Measurements from ENCODE around the gene ATG7.
"Not testable (repeated sequence)": the region's sequence is repeated elsewhere in the genome, so short reads cannot be mapped to it uniquely, and the experiment has no call there.

ATG7 gene

DNA sequence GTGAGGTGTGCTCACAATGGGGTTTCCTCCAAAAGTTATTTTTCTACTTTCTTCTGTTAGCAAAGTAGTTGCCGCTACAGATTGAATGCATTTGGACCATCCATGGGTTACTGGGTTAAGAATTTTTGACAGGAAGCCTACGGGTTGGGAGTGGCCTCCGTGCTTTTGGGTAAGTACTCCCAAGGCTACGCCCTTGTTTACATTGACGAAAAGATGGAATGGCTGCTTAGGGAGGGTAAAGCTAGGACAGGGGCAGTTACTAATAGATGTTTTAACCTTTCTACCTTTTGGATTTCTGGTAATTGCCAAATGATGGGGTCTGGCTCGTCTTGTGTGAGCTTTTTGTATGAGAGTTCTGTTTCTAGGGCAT lies 20.4 kb upstream of the ATG7 start:
- DNase-seq (ENCODE audit: low read depth), result no peak

DNA sequence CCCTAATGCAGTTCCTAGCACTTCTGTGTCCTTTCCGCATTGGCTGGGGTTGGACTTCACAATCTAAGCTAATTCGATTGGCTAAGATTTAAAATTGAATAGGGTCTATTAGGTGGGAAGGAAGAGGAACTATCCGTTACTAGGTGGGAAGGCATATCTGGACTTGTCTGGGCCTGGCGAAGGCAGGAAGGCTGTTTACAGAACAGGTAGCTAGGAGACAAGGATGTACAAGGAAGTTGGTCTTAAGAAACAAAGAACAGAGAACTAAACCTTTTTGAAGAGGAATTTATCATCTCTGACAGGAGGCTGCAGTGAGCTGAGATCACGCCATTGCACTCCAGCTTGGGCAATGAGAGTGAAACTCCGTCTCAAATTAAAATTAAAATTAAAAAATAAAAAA lies 17.3 kb upstream of the ATG7 start:
- no peak for DNase-seq (ENCODE audit: low read depth)

DNA sequence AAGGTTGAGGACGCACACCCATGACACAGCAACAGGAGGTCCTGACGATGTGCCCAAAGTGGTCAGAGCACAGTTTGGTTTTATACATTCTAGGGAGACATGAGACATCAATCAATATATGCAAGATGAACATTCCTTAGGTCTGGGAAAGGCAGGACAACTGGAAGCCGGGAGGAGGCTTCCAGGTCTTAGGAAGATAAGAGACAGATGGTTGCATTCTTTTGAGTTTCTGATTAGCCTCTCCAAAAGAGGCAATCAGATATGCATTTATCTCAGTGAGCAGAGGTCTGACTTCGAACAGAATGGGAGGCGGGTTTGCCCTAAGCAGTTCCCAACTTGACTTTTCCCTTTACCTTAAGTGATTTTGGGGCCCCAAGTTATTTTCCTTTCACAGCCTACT lies 16.7 kb upstream of the ATG7 start:
- not testable (repeated sequence) for DNase-seq (ENCODE audit: low read depth)

DNA sequence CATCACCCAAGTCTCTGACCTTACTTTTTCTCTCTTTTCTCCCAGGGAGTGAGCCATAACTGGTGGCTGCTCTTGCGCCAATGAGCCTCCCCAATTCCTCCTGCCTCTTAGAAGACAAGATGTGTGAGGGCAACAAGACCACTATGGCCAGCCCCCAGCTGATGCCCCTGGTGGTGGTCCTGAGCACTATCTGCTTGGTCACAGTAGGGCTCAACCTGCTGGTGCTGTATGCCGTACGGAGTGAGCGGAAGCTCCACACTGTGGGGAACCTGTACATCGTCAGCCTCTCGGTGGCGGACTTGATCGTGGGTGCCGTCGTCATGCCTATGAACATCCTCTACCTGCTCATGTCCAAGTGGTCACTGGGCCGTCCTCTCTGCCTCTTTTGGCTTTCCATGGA lies 13.2 kb upstream of the ATG7 start:
- DNase-seq (ENCODE audit: low read depth), result no peak

DNA sequence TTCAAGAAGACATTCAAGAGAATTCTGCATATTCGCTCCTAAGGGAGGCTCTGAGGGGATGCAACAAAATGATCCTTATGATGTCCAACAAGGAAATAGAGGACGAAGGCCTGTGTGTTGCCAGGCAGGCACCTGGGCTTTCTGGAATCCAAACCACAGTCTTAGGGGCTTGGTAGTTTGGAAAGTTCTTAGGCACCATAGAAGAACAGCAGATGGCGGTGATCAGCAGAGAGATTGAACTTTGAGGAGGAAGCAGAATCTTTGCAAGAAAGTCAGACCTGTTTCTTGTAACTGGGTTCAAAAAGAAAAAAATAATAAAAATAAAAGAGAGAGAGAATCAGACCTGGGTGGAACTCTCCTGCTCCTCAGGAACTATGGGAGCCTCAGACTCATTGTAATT lies 11.7 kb upstream of the ATG7 start:
- no peak for DNase-seq (ENCODE audit: low read depth)

DNA sequence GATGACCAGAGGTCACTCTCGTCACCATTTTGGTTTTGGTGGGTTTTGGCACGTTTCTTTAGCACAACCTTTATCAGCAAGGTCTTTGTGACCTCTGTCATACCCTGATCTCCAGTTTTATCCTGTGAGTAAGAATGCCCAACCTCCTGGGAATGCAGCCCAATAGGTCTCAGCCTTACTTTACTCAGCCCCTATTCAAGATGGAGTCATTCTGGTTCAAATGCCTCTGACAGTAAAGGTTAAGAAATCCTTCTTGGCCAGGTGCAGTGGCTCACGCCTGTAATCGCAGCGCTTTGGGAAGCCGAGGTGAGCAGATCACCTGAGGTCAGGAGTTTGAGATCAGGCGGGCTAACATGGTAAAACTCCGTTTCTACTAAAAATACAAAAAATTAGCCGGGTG lies 3.2 kb upstream of the ATG7 start:
- no peak for DNase-seq (ENCODE audit: low read depth)

DNA sequence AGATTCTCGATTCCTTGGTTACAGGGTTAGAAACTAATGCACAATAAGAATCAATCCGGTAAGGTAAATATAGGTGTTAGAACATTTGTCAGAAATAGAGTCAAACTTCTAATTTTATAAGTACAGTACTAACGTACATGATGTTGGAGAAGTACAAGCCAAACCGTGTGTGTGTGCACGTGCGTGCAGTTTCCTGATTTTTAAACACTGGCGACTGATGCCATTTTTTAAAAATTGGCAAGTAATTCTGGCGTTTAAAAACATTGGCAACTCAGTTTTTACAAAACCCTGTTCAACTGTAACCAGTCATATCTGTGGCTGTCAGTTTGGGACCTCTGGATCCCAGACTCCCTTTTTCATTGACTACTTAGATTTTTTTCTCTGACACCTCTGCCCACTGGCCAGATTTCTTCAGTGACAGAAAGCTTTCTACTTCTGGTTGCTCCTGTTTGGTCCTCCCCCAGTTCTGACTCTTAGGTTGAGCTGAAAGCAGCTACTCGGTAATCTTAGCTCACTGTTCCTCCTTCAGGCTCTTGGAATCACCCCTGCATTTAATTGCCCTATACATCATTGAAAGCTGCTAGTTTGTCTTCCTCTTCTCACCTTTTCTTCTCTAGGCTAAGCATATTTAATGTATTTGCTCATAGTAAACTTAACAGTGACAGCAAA lies 843 bp downstream of the ATG7 start:
- DNase-seq (ENCODE audit: low read depth), result no peak

DNA sequence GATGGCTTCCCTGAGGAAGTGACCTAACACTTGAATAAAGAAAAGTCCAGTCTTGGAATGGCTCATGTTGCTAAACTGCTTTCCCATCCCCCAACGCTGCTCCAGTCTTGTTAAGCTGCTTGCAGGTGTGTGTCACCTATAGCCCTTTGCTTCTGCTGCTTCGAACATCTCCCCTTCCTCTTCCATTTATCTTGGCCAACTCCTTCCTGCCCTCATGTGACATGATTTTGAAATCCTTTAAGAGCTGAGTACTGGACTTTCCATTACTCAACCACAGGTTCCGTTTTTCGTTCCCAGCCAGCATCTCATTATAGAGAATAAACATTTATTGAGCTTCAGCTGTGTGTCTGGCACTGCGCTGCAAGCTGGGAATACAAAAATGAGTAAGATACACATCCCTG lies 1.7 kb downstream of the ATG7 start:
- DNase-seq (ENCODE audit: low read depth), result no peak

DNA sequence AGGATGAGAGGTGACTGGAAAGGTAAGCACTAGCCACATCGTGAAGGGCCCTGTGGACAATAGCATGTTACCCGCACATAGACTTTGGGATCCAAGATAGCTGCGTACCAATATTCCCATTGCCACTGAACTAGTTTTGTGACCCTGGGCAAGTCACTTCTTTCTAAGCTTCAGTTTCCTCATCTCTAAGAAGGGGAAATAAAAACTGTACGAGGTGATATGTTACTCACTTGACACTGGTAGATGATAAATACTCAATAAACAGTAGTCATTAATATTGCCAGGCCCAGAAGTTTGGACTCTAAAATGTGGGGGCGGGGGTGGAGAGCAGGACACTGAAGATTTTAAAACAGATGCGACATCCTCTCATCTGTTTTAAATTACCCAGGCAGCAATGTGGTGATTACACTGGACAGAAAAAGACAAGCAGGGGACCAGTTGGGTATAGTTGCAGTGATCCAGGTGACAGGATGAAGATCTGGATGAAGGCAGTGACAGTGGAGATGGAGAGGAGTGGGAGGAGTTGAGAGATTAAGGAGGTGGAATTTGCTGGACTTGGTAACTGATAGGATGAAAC lies 2.5 kb downstream of the ATG7 start:
- DNase-seq (ENCODE audit: low read depth), result no peak

DNA sequence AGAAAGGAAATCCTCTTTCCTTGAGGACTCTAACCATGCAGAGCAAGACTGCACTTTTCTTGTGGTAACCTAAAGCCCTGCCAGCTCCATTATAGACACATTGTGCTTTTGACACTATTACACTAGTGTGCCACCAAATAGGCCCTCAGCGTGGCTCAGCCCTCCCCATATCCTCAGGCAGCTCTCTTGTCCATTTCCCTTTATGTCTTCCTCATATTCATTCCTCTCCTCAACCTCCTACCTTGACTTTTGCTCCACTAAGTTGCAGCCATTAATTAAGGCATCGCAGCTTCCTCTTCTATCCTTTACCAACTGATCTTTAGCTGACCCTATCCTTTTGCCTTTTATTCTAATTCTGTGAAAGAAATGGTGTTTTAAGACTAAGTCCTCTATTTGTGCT lies 3.7 kb downstream of the ATG7 start:
- no peak for DNase-seq (ENCODE audit: low read depth)

DNA sequence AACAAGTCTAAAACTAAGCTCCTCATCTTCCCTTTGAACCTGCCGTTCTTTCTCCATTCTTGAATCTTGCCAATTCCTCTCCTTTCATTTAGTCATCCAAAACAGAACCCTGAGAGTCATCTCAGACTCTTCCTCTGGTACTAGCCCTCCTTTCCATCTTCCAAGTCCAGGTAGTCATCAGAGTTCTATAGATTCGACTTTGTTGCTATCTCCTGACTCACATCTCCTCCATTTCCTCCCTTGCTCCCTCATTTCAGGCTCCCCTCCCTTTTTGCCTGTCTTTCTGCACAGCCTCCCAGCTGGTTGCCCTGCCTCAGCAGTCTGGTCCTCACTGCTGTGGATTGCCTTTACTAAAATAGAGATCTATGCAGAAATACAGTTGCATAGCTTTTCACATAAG lies 4.7 kb downstream of the ATG7 start:
- DNase-seq (ENCODE audit: low read depth), result no peak

DNA sequence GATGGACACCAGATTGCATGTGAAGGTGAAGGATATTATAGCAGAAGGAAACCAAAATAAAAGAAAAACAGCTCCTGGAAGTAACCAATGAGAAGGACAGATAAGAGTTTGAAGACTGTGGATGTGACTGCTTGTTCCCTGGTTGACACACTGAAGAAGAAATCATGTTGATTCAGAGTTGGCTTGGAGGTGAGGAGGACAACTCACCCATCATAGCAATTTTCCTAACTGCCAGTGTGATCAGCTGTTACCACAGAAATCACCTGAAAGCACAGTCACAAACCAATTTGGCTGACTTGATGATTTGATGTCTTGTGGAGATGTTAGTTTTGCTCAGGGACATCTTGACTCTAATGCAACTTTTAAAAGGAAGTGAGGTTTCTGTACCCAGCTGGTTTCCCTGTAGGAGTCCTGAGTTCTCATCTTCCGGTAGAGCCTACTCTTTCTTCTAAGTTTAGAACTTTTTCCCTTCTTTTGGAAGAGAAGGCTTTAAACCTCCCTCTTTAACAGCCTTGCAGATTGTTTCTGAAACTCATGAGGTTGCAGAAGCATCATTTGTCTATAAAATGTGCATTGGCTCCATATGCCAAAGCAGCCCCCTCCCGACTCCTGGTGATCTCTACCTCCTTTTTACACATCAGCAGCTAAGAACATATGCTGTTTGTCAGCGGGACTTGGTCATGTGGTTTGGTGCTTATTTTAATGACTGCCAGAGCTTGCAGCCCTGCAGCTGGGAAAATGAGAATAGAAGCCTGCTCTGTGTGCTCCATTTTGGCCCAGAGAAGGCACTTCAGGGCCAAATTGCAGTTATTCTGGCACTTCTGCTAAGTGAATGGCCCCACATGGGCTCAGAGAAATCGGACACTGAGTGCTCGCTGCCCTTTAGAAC lies 10.3 kb downstream of the ATG7 start:
- no peak for DNase-seq (ENCODE audit: low read depth)

DNA sequence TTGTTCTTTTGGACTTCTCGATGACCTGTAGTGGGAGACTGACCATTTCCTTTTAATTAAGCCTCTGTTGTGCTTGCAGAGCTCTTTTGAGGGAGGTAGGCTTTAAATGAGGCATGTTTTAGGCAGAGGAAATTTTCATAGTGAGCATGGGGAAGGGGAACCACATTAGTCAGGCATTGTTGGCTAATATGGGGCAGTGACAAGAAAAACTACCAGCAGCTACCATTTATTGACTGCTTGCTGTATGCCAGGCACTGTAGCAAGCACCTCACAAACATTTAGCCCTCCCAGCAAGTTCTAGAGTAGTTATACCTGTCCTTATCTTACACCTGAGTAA lies 10.9 kb downstream of the ATG7 start:
- DNase-seq (ENCODE audit: low read depth), result no peak

DNA sequence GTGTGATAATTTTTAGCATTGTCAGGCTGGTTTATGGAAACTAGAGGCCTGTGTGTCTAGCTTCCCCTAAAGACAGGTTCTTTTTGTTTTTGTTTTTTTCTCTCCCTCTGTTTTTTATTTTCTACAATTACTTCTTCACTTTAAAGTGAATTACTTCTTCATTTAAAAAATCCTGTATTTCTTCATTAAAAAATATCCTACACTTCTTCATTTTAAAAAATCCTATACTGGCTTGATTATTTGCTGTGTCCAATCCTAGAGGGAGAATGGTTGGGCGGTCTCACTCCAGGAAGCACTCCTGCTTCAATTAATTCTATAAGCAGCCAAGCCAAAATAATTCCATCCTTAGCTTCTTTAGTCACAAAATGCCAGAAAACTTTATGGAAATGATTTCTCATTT lies 11.8 kb downstream of the ATG7 start:
- no peak for DNase-seq (ENCODE audit: low read depth)

DNA sequence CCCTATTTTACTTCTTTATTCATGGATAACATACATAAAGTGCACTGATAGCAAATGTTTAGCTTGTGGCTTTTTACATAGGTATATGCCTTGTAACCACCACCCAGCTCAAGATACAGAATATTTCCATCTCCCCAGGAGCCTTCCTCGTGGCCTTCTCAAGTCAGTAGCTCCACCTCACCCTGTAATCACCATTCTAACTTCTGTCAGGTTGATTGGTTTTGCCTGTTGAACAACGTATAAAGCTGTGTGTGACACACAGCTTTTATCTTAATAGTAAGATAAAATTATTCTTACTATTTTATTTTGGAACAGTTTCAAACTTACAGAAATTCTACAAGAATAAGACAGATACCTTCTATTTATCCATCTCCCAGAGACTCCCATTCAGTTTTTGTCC lies 13.3 kb downstream of the ATG7 start:
- DNase-seq (ENCODE audit: low read depth), result no peak

DNA sequence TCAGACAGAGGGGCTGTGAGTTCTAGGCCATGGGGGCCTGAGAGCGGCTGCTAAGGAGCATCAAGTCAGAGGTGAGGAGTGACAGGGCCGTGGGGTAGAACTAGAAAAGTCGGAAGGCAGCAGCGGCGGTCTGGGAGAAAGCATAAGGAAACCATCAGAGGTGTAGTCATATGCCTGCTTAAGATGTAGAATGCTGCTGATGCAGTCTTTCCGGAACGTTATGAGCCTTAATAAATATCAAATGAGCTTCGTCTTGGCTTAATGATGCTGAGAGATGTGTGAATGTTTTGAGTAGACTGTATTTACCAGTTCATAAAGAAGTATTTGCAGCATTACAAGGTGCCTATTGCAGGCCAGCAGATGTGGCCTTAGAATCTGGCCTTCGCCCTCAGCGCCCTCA lies 15.2 kb downstream of the ATG7 start:
- DNase-seq (ENCODE audit: low read depth), result no peak

DNA sequence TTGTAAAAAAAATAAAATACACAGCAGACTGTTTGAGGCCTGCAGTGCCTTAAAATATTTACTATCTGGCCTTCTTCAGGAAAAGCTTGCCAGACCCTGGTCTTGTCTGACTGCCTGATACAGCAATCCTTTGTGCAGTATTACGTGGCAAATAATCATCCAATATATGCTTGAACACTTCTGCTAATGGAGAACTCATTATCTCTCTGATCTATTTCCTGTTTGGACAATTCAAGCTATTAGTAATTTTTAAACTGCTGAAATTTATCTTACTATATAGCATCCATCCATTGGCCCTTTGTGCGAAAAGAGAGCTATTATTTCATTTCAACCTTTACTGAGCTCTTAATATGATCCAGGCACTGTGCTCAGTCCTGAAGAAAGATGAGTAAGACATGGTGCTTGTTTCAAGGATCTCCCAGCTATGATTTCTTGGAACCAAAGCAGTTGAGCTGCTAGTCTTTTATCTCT lies 15.9 kb downstream of the ATG7 start:
- DNase-seq (ENCODE audit: low read depth), result no peak

DNA sequence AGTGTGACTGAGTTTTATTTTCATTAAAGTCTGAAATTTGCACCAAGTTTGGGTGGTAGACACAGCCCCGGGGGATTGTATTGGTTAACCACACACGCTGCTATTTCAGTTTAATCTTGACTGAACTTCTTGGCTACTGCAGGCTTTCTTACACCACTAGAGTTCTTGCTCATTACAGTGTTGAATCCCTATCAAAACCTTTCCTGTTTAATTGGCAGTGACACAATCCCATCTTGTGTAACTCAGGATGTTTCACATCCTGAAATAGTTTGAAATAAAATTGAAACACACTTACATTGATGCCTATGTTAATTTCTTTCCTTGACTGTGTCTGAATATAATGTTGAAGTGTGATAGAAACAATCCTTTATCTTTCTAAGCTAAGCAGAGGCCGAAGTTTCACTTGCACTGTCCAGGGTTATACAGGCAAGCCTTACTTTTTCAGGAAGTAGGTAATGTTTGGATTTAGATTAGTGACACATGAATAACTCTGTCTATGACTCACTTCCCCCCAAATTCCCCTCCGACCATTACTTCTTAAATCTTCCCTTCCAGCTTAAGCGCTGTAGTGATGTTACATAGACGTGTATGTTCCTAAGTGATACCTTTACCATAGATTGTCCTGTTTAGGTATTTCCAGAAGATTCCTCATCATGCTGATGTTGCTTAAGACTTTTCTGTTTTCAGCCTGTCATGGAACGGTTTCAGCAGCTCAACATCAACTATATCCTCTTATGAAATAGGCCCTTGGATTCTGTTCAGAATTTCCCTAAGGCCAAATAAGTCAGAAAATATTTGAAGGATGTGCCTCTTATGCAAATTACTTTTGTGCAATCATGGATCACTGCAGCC lies 16.8 kb downstream of the ATG7 start:
- DNase-seq (ENCODE audit: low read depth), result no peak

DNA sequence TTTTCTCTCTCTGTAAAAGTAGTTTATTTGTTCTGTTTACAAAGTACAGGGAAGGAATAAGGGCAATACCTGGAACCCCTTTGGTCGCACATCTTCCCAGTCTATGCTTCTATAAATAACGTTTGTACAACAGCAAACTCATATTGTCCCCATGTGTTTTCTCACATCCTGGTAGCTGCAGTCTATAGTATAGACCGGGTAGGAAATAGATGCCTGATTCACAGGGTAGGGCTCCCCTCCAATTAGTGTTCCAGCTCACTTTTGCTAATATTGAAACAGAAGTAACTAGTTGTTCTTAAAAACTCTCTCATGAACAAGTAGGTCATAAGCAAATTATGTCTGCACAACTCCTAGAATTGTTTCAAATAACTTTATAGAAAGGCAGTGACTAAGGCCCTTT lies 17.7 kb downstream of the ATG7 start:
- no peak for DNase-seq (ENCODE audit: low read depth)

DNA sequence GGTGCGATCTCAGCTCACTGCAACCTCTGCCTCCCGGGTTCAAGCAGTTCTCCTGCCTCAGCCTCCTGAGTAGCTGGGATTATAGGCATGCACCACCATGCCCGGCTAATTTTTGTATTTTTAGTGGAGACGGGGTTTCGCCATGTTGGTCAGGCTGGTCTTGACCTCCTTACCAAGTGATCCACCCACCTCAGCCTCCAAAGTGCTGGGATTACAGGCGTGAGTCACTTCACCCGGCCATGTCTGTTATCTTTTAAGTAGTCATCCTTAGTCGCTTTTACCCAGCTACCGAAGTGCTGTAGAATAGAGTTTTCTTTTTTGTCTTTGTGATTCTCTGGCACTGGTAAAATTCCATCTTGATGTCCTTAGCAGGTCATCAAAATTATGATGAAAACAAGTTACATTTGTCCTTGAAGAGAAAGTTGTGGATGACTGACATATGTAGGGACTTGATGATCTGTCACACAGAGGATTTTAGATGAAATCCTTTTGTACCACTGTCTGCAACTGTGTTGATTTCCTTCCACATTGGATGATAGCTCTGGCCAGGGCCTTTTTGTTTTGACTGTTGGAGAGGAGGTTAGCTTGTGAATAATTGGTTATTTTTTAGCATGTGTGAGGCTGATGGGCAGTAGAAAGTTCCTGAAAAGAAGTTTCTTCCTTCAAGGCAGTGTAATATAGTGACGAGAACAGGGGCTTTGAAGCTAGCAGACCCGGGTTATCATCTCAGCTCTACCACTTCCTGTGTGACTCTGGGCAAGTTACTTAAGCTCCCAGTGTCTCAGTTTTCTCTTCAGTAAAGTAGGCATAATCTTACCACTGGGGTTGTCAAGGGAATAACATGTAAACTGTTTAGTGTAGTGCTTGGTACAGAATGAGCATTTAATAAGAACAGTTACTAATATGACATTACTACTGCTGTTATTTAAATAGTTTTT lies 18.8 kb downstream of the ATG7 start:
- DNase-seq (ENCODE audit: low read depth), result no peak

DNA sequence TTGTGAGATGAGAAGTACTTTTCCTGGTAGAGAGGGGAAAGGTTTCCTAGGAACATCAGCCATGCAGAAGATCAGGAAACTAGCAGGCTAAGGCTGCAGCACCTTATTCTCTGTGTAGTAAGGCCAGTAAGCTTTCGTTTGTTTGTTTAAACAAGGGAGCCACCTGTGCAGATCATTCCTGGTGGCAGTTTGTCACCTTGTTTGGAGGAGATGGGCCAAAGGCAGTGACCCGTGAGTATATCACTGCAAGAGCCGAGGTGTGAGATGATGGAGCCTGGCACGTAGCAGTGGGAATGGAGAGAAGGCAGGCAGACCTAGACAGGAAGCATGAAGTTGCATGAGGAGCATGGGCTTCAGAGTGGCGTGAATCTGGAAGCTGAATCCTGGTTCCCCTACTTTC lies 19.6 kb downstream of the ATG7 start:
- no peak for DNase-seq (ENCODE audit: low read depth)

Data from stimulated activated CD8-positive, alpha-beta memory T cell treated with anti-CD3 and anti-CD28 coated beads, Interleukin-15, amount 100 ng/mL, for 24 hours (primary cell).